ENCODE data around the gene IRF1.

Gene IRF1

DNA sequence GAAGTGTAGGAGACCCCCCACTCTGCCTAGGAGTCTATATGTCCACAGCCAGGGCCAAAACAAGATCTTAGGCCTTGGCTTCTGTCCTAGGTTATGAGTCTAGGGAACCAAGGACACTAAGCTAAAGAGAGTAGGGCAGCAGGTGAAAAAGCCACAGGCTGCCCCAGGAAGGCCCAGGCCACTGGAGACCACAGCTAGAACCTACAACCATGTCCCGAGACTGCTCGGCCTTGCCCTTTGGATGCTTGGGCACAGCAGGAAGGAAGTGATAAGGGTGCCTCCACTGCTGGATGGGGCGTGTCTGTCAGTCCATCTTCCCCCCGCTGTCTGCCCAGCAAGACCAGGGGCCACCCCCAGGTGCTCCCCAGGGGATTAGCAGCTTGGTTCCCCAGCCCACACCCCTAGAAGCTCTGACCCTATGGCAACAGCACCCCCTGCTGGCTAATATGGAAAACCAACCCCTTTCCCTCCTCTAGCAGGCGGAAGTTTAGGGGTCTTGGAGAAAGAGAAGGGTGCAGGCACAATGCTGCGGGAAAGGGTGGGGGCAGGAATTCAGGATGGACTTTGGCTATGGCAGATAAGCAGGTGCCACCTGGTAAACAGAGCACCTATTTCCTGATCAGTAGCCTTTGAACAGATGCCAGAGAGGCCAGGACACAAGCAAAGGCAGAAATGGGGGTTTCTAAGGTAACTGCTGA lies 10.5 kb upstream of the IRF1 start:
- DNase-seq (ENCODE audit: low read depth in 2 of 3, low spot score in 2 of 3): no peak

DNA sequence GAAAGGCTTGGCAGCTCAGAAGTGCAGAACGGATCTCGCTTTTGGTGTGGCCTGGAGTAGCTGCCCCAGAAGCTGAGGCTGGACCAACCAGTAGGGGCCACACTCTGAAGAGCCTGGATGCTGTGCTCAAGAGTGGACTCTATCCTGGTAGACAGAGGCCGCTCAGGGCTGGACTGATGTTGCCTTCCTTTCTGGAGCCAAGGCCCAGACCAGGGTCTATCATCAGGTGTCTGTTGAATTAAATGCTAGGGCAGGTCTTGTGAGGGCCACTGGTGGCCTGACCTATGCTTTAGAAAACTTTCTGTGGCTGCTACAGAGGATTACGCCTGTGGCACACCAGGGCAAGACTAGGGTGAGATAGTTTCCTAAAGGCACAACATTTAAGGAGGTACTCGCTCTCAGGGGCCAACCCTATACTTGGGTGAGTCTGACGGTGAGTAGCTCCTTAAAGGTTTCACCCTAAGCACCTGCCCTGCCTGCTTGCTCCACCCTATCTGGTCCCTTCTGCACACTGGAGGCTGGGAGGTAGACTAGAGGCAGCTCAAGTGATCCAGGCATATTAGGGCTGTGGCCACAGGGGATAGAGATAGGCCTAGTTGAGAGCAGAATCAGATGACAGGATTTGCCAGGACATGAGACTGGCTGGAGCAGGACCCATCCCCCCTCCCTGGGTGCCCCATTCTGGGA lies 9.8 kb upstream of the IRF1 start:
- DNase-seq (ENCODE audit: low read depth in 2 of 3, low spot score in 2 of 3): no peak

DNA sequence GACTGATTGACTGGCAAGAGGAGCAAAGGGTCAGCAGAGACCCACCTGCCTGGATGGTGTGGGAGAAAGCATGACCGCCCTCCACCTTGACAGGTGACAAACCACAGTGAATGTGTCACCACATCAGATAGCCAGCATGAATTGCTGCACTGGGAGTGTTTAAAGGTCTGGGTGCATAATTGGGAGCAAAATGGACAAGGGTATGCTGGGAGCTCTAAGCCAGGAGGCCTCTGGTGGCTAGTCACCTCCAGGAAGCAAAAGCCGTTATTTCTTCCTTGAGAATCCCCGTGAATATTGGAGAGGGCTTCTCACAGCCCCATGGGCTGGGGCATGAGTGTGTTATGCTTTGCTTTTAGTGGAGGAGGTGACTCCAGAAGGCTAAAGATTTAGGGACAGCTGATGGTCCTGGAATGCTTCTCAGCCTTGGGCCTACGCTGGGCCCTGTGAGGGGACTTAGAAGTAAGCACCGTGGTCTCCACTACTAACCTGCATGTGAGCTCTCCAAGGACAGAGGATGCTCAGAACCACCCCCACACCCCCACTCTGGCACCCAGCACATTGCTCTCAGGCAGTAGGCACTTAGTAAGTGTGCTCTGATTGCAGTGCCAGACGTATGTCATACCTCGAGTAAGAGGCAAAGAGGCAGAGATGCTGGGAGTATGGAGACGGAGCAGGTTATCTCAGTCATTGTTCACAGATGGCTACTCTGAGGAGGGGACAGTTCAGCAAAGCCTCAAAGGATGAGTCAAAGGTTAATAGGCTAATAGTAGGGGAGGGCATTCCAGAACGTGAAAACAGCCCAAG lies 9.1 kb upstream of the IRF1 start:
- DNase-seq (ENCODE audit: low read depth in 2 of 3, low spot score in 2 of 3): no peak

DNA sequence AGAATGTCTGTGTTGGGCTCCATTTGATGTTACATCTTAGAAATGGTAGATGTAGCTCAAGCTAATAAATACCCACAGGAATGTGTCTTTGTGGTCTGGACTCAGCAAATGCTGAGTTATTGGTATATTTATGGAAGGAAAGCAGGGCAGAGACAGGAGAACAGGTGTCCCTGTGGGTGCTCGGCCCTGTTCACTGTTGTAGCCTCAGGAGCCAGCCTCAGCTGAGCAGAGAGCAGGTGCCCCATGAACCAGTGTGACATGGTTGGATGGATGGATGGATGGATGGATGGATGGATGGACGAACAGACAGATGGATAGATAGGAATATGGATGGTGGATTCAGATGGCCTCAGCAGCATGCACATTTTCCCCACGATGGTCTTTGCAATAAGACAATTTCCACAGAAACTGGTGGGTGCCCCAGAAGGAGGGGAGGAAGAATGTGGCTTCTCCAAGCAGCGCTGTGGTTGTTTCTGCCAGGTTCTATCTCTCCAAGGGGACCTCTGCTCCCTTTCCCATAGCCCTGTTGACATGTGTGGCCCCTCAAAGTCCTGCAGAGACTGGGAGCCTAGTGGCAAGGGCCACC lies 8.2 kb upstream of the IRF1 start:
- no peak for DNase-seq (ENCODE audit: low read depth in 2 of 3, low spot score in 2 of 3)

DNA sequence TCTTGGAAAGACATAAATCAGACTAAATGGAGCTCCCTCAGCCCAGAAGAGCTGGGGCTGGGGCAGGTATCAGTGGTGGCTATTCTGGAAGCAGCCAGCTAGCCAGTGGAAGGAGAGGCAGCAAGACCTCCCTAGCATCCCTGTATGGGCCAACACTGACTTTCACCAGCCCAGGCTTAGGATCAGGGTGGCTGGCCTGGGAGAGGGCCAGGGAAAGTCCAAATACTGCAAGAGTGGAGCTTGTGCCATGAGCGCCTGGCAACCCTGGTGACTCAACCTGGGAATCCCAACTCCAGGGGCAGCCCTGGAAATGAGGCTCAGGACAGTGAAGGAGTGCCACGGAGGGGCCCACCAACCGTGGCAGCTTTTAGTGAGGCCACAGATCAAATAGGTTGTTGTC lies 7.6 kb upstream of the IRF1 start:
- DNase-seq (ENCODE audit: low read depth in 2 of 3, low spot score in 2 of 3): no peak

DNA sequence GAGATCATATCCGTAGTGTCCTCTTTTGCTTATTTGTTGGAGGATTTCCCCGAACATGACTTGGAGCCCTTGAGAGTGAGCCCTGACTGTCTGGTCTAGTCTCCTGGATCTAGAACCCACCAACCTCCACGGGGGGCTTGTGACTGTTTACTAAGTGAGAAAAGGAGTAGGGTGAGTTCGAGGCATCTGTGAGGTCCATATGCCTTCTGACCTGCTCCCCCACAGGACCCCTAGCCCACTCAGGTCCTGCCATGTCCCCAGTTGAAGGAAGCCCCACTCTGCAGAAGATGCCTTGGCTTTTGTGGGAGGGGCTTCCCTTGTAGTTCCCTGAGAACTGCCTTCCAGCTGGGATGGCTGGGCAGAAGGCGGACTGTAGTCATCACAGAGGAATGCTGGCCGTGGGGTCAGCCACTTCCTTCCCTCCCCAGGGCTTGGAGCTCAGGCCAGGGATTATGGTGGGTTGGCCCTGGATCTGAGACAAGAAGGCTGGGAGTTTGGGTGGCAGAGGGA lies 7.0 kb upstream of the IRF1 start:
- DNase-seq (ENCODE audit: low read depth in 2 of 3, low spot score in 2 of 3): no peak

DNA sequence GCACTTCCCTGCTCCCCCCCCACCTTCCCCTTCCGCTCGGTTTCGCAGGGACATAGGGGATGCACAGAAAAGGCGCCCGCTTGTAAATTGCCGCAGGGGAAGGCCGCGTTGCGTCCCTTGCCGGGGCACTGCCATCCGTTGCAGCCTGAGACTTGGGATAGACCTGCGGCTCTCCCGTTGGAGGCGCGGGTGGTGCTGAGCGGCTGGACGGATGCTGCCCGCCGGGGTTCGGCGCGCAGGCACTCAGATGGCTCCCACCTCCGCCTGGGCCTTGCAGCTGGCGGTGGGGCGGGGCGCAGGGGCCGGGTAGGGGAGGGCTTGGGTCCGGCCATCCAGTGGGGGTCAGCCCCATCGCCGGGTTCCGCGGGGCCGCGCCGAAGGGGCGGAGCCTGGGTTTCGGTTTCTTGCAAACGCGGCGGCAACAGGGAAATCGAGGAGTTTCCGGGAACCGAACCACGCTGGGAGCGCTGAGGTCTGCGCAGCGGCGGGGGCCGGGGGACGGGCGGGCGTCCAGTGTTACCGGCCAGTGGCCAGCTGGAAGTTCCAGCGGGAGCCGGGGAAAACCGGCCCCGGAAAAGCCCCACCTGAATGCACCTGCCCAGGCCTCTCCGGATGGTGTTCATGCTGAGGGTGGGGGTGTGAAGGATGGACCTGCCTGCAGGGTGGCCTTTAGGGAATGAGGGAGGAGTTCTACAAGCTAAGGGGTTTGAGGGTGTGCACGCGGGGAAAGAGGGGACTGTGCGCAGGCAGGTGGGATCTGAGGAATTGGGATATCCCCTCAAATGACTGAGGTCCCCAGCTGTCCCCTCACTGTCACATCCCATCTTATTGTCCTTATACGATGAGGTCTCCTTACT lies 6.3 kb upstream of the IRF1 start:
- peak in 2 of 3 experiments; percentile 49 to 51 for DNase-seq (ENCODE audit: low read depth in 2 of 3, low spot score in 2 of 3)

DNA sequence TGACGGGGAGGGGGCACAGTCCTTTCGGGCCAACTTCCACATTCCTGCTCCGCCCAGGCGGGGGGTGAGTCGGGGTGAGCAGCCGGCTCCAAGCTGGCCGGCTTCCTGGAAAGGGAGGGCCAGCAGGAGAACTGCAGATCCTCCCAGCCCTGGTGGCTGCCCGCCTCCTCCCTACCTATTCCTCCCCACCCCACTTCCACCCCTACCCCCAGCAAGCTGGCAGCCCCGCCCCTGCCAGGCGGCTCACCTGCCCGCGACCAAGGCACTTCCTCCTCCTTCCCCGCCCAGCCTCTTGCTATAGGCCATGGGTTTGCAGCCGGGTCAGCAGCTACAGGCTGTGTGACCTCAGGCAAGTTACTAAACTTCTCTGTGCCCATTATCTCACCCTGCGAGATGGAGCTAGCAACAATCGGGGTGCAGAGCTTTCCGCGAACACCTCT lies 5.6 kb upstream of the IRF1 start:
- DNase-seq (ENCODE audit: low read depth in 2 of 3, low spot score in 2 of 3): peak in 2 of 3 experiments; percentile 59 to 62

DNA sequence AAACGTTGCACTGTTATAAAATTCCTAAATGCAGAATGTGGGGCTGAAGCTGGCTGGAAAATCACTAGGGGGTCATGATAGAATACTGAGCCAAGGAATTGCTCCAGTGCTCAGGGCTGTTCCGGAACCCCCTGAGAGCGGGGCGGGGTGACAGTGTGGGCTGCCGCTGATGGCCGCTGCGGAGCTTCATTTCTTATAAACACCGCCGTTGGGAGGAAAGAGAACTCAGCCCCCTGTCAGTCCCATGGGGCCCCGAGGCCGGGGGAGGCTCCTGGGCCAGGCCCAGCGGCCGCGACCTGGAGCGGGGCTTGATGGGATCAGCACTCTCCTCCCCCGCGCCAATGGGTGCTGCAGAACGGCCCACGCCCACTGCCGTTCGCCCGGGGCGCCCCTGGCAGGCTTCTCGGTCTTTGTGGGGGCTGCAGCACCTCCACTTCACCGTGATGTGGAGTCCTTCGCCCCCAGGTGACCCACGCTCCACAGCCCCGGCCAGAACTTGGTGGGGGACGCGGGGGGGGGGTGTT lies 5.2 kb upstream of the IRF1 start:
- peak; percentile 57 to 66 (median 59) for DNase-seq (ENCODE audit: low read depth in 2 of 3, low spot score in 2 of 3)

DNA sequence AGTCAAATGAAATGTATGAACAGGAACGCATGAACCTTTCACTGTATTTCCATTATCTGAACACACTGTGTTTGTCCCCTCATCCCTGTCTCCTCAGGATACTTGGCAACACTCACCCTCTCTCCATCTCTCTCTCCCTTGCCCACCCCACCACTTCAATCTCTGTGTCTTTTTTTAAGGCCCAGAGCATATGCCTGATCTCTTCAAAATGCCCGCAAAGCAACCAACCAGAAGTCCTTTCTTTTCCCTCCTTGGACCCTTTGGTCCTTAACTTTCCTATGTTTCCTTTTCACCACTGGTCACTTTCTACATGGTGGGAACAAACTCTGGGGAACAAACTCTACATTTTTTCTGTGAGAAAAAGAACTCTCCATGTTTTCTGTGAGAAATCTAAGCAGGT lies 3.2 kb upstream of the IRF1 start:
- no peak for DNase-seq (ENCODE audit: low read depth in 2 of 3, low spot score in 2 of 3)

DNA sequence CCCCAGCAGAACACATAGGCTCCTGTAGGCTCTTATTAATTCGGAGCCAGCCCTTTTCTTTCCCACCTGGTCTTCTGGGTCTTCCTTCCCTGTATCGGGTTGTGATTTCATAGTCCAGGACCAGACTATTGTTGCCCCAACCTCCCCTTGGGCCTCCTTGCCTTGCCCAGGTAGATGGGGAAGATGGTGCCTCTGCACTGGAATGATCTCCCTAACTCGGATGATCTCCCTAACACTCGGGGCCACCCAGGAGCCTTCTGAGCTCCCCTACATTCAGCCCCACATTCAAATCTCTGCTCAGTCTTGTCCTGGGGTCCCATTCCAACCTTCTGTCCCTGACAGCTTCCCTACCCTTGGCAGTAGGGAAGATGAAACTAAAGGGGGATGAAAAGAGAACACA lies 2.7 kb upstream of the IRF1 start:
- no peak for DNase-seq (ENCODE audit: low read depth in 2 of 3, low spot score in 2 of 3)

DNA sequence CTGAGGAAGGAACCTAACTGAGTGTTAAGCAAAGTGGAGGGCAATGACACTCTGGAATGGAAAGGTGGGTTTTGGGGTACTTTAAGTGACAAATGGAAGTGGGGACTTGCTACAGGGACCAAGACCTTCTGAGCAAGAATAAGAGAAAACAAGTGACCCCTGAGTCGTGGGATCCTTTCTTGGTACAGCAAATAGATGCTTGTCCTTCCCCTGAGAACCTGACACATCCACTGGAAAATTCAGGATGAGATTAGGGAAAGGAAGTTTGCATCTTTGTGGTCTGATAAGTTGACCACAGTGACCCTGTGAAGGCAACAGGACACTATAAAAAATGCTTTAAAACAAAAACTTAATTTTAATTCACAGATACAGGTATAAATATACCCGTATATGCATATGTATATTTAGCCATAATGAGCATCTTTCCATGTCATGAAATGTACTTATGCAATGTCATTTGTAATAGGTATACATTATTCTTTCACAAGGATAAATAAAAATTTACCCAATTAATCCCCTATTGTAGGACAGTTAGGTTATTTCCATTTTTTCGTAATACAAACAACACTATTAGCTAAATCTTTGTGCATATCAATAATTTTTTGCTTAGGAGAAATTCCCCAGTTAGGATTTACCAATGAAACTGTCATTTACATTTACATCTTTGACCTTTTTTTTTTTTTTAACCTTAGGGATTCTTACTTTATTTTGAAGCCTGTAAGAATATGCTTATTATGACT lies 2.0 kb upstream of the IRF1 start:
- DNase-seq (ENCODE audit: low read depth in 2 of 3, low spot score in 2 of 3): no peak

DNA sequence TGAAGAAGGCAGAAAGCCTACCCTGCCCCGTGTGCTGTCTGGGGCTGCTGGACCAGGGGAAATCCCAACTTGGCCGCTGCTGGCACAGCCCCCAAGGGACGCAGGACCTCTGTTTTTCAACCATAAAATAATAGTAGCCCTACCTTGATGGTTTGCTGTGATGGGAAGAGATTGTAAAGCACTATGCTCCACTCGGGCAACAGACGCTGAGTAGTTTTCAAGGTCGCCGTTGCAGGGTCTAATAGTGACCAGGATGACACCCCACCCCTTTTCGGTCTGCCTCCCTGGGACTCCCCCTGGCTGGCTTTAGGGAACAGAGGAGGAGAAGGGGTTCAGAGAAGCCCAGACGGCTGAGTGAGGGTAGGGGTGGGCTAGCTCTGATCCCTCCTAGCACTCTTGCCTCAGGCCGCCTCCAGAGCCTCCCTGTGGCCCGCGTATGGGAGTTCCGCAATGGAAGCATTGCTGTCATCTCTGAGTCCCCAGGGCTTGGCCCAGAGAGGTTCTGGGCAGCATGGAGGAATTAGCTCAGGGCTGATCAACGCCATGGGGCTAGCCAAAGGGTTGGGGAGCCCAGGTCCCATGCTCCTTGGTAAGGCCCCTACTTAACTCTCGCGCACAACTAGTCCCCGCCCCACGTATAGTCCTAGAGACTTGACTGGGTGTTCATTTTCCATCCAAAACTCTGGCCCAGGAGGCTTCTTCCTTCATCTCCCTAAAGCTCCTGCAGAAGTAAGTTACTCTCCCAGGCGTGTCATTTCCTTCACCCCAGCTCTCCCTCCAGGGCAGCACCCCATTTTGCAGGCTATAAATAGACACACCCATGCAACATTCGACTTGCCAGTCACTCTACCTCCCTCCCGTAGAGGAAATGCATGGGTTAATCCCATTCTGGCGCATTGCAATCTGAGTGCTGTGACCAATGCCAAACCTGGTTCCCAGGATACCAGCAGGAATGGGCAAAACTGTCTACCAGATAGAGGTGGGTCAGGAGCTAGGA lies 1.1 kb upstream of the IRF1 start:
- no peak for DNase-seq (ENCODE audit: low read depth in 2 of 3, low spot score in 2 of 3)

DNA sequence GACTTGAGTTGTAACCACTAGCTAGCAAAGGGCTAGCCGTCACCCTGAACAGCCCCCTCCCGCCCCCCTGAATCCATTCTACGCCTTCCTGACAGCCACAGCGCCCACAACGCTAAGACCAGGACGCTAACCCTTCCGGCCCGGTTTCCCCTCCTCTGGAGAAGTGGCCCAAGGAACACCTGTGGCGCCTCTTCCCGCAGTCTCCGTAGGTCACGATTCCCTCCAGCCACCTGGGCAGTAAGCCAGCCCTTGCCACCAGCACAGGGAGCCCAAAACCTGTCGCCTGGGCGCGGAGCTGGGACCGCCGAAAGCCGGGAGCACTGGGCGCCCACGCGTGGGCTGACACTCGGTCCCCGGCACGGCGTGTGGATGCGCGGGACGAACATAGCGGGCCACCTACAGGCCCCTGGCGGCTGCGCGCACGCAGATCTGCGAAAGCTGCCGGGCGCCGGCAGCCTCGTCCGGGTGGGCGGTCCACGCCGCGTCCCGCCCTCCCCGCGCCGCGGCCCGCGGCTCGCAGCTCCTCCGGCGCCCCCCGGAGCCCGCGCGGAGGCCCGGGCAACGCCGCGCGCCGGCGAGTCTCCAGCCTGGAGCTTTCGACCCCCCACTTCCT lies 596 bp downstream of the IRF1 start:
- DNase-seq (ENCODE audit: low read depth in 2 of 3, low spot score in 2 of 3): peak in 2 of 3 experiments; percentile 17 to 34

DNA sequence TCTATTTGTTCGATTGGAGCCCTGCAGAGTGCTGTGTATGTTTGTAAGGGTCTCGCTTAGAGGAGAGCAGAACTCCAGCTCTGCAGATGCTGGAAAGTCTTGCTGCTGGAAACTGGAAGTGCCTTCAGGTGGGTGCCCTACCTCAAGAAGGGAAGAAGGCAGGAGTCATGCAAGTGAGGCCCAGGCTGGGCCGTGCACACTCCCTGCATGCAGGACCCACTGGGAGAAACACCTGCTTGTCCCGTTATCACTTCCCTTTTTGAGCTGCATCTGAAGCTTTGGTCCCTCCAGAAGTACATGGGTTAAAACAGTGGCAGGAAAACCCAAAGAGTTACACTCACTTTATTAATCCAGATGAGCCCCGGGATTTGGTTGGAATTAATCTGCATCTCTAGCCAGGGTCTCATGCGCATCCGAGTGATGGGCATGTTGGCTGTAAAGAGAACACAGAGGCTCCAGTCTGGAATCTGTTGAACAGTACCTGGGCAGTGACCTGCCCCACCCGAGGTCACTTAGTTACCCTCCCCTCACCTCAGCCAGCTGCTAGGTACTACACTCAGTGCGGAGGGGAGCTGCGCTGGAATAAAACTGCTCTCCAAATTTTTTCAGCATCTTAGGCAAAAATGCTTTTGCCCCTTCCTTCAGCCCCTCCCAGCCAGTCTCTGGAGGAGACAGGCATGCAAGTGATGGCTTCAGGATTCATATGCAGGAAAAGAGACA lies 1.4 kb downstream of the IRF1 start:
- peak in 1 of 3 experiments; percentile 4 for DNase-seq (ENCODE audit: low read depth in 2 of 3, low spot score in 2 of 3)

DNA sequence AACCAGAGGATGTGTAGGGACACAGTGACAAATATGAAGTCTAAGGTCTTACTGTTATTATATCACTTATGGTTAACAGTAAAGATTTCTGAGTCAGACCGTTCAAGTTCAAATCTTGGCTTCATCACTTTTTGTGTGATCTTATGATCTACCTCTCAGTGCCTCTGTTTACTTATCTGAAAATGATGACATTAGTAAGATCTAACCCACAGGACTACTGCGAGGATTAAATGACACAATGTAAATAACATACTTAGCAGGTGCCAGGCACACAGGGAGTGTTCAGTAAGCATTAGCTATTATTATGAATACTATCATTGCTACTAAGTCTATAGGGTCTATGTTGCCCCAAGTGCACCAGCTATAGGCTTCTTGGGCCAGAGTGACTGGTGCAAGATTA lies 2.0 kb downstream of the IRF1 start:
- no peak for DNase-seq (ENCODE audit: low read depth in 2 of 3, low spot score in 2 of 3)

DNA sequence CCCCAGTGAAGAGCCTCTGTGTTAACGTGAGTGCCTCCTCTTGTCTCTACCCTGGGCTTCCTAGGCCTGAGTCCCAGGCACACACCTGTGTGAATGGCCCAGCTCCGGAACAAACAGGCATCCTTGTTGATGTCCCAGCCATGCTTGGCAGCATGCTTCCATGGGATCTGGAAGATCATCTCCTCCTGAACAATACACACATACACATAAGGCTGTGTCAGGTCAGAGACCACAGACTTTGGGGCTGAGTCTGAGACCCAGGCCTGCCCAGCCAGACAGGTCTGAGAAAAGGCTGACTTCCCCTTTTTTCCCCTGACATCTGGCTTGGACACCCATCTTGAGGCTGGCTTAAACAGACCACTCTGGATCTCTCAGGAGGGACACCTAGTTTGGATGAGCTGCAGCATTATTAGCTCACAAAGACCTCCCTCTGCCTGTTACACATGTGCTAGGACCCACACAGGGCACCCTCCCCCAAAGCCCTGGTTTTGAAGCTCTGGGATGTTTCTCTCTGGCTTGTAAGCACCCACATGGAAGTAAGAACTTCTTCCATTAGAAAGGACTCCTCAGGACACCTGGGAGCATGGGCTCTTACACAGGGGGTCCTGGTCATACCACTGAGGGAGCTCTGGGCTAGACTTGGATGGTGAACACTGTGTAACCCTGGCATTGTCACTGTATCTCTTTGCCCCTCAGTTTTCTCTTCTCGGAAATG lies 2.6 kb downstream of the IRF1 start:
- DNase-seq (ENCODE audit: low read depth in 2 of 3, low spot score in 2 of 3): no peak

Data from activated CD8-positive, alpha-beta memory T cell treated with anti-CD3 and anti-CD28 coated beads for 48 hours (primary cell).